NCI-H2171 treated with DMSO at 0.1 percent for 48 hours (cell line): Measurements from ENCODE around the gene PSAPL1.

Experiments used
- DNase-seq: peaks from one replicate; lab custom pipeline; 2025; lab: John Stamatoyannopoulos, UW

The PSAPL1 gene

GRCh38 chr4:7418131-7418943 lies 16.4 kb downstream of the PSAPL1 start:
- DNase-seq = no peak

- DNase-seq = no peak
Measured at GRCh38 chr4:7417639-7418038, 17.1 kb downstream of the PSAPL1 start.

- no peak for DNase-seq
Measured at GRCh38 chr4:7416745-7417432, 17.8 kb downstream of the PSAPL1 start.

DNA sequence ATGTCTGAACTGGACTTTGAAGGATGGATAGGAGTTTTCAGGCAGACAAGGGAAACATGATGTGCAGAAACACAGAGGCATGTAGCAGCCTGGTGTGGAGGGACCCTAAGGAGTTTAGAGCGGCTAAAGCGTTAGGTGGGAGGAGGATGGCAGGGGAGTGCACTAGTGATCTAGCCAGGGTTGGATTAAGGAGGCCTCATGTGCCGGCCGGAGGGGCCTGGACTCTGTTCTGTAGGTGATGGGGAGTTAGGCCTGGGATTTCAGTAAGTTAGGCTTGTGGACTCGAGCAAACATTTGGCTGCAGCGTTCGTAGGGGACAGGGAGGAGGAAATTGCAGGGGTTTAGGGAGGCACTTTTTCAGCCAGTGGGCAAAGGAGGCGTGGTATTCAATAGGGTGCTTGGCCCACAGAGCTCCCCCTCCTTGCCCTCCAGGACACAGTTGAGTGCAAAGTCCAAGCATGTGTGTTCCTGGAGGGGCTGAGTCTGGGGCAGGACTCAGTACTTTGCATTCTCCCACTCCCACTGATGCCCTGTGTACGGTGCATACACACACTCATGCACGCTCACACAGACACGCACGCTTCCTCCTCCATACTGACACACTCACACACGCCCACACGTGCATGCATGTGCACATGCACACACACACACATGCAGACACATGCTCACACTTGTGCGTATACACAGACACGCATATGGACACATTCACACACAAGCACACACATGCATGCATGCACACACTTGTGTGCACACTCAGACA lies 18.6 kb downstream of the PSAPL1 start:
- no peak for DNase-seq

DNA sequence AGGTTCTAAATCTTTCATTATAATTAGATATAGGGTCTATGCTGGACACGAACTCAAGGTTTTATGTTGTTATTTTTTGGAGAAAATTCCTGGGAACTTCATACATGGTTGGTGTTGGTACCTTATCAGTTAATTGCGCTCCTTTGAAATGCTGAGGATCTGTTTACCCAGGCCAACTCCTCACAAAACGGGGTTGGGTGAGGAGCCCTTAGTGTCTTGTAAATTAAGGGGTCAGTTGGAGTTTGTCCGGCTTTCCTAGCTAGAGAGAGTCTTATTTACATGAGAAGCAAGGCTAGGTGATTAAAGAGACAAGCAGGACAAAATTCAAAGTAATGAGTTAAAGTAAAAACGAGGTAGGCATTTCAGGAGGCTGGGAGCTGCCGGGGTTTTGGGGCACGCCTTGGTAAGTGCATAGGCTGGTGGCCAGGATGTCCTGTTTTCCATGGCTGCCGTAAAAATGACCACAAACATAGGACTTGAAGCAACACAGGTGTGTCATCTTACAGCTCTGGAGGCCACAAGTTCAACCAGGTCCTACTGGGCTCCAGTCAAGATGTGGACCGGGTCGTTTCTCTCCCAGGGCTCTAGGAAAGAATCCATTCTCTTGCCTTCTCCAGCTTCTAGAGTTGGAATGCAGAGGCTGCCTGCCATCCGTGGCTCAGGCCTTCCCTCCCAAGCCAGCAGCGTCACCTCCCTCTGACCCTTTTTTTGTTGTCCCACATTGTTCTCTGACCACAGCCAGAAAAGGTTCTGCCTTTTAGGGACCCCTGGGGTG lies 19.8 kb downstream of the PSAPL1 start:
- no peak for DNase-seq

GRCh38 chr4:7414046-7414445 lies 20.7 kb downstream of the PSAPL1 start:
- DNase-seq = no peak

DNA sequence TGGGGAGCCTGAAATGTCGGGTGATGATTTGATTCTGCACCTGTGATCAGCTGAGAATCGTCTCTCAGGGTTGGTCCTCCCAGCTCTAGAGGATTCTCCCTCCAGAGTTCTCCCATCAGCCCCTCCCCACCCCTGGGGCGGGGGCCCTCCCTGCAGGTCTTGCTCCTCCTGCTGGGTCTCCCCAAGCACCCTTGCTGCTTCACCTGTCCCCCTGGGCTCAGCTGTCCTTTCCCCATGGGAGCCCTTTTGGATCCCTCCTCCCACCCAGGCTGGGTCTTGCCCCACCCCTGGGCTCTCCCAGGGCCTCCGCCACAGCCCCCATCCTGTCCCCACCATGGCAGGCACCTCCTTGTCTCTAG lies 22.2 kb downstream of the PSAPL1 start:
- DNase-seq = no peak

DNA sequence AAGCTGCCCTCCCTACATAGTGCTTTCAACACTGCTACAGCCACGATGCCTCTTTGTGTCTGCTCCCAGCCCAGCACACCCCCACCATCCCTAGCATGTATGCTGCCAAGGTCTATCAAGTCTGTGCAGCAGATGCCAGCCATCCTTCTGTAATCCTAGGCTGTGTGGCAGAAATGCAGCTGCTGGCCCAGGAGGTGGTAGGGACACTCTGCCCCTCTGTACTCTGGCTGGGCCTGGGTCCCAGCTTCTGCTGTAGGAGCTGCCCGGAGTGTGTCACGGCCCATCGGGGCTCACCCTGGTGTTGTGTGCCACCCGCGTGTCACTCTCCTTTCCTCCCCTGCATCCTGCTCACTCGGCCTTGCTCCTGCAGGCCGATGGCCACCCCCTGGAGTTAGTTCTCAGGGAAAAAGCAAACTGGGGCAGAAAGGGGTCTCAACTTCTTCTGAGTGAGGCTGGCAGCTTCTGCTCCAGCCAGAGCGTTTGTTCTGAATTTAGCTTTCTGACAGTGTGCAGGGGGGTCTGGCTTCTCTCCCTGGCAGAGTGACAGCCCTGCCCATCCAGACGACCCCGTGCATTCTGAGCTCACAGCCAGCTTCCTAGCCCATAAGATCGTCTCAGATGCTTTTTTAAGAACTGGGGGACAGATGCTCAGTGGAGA lies 22.7 kb downstream of the PSAPL1 start:
- no peak for DNase-seq

DNA sequence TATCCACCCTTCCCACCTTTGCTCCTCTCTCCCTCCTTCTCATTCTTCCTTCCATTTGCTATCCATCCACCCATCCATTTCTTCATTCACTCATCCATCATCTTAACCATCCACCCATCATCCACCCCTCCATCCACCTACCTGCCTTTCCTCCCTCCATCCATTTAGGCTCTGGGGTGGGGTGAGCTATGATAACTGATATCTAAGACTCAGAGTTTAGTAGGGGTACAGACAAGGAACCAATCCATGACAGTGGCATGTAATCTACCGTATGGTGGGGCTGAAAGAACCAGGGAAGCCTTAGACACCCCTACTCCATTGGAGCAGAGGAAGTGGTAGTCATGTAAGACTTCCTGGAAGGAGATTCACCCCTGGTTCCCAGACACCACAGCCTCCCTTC lies 23.2 kb downstream of the PSAPL1 start:
- DNase-seq = no peak

DNA sequence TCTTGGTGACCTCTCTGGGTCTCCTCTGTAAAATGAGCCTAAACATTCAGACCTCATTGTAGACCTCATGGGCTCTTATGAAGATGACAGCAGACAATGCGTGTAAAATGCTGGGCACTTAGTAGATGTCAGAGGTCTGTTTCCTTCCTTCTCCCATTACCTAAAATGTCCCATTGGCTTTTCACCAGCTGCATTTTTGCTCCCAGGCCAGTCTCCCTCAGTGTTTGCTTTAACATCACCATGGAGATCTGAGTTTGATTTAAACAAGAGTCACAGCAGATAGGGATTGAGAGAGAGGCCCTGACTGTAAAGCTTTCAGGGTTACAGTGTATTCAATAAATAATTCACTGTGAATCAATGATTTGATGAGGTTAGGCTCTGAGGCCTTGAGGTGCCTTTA lies 24.3 kb downstream of the PSAPL1 start:
- DNase-seq = no peak

DNA sequence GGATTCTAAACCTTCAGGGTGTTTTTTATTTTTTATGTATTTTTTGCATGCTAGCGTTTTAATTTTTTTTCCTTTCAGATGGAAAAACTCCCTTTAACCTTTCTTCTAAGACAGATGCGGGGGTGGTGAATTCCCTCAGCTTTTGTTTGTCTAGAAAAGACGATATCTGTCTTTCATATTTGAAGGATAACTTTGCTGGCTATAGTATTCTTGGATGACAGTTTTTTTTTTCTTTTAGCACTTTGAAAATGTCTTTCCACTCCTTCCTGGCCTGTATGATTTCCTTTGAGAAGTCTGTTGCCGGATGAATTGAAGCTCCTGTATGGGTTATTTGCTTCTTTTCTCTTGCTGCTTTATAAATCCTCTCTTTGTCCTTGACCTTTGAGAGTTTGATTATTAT lies 26.6 kb downstream of the PSAPL1 start:
- no peak for DNase-seq

DNA sequence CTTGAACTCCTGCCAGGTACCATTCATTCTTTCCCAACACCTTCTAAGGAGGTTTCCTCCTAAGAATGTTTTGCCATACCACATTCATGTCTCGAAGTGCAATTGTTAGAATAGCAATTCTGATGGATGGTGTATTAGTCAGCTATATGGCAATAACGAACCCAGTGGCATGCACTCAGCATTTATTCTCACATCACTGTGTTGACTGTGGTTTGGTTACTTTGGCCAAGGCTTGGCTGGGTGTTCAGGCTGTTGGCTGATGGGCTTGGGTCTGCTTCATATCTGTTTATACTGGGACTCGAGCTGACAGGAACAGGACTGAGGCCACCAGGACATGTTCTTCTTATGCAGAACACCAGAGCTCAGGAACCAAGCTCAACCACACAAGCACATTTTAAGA lies 31.7 kb downstream of the PSAPL1 start:
- DNase-seq = no peak

DNA sequence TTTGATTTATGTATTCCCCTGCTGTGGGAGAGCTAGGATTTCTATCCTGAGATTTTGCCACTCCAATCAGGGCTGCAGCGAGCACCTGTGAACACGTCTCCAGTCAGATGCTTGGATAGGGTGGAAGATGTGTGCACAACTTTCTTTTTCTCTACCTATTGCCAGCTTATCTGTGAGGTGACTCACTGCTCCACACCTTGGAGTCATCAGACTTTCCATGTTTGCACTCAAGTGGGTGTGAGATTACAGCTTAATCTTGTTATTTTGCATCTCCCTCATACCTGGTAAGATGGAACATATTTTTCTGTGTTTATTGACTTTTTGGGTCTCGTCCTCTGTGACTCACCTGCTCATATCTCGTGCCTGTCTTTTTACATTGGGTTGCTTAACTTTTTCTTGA lies 32.2 kb downstream of the PSAPL1 start:
- DNase-seq = no peak

GRCh38 chr4:7400671-7401298 lies 33.9 kb downstream of the PSAPL1 start:
- DNase-seq = no peak

- DNase-seq = no peak
Measured at GRCh38 chr4:7399440-7400234, 35.1 kb downstream of the PSAPL1 start.

DNA sequence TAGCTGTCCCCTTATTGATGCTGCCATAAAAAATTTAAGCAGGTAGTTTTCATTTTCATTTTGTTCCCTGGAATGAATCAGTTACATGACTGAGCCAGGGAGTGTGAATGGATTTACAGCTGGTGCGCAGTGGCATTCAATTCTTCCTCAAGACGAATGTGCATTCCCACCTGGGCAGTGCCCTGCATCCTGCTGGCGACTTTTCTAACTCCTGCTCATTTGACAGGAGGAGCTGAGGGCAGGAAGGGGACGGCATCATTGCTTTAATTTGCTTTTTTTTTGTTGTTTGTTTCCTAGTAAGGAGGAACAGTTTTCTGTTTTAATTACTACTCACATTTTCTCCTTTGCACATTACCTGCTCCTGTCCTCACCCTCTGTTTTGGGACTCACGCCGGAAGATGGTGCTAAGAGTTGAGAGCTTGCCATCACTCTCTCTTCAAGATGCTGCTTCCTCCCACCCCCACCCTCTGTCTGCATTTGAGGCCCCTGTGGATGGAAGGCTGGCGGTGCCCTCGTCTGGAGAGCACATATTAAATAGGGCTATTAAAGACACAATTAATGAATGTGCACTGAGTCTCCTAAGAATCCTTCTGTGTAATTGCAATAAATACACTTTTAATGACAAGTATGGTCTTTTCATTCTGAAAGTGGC lies 35.8 kb downstream of the PSAPL1 start:
- DNase-seq = no peak

- DNase-seq = peak; percentile 79
Measured at GRCh38 chr4:7398104-7398423, 36.7 kb downstream of the PSAPL1 start.

GRCh38 chr4:7397206-7398103 lies 37.3 kb downstream of the PSAPL1 start:
- no peak for DNase-seq
